Measurements from ENCODE around the gene ACAT1.

The ACAT1 gene

GRCh38 chr11:108170184-108170583 is 48.8 kb downstream of the ACAT1 start:
- H3K4me1 ChIP-seq, result no peaks in the 10 kb centered on the region
- H3K4me3 ChIP-seq, result no peak overlapping the region
- no peak for DNase-seq (ENCODE audit: low spot score in 2 of 2)
- H3K9me3 ChIP-seq, result no peaks in the 10 kb centered on the region
- in situ Hi-C loops (cut with MboI; ENCODE audit: low sequenced_read_pairs), result no loop called here
- peaks cover 54% of the 10 kb centered on the region for H3K36me3 ChIP-seq (replicated peaks)
- H3K27me3 ChIP-seq (ENCODE audit: low read depth), result no peaks in the 10 kb centered on the region

GRCh38 chr11:108177570-108177969 is 56.2 kb downstream of the ACAT1 start:
- Histone ChIP-seq H3K27me3 (ENCODE audit: low read depth) (no peaks in the 10 kb centered on the region), H3K4me1 (no peaks in the 10 kb centered on the region), H3K9me3 (no peaks in the 10 kb centered on the region), H3K4me3 (no peak overlapping the region), H3K36me3 (replicated peaks) (peaks cover 51% of the 10 kb centered on the region)
- no peak for DNase-seq (ENCODE audit: low spot score in 2 of 2)
- in situ Hi-C loops (cut with MboI; ENCODE audit: low sequenced_read_pairs), result no loop called here

- H3K27me3 ChIP-seq (ENCODE audit: low read depth), result no peaks in the 10 kb centered on the region
- no peaks in the 10 kb centered on the region for H3K9me3 ChIP-seq
- in situ Hi-C loops (cut with MboI; ENCODE audit: low sequenced_read_pairs), result no loop called here
- H3K4me1 ChIP-seq, result peaks cover 6% of the 10 kb centered on the region
- H3K36me3 ChIP-seq (replicated peaks), result peaks cover 48% of the 10 kb centered on the region
- no peak for DNase-seq (ENCODE audit: low spot score in 2 of 2)
- H3K4me3 ChIP-seq, result no peak overlapping the region
These were observed 72.4 kb downstream of the ACAT1 start for GRCh38 chr11:108193725-108194124.

- Histone ChIP-seq H3K9me3 (no peaks in the 10 kb centered on the region), H3K4me3 (no peak overlapping the region), H3K27me3 (ENCODE audit: low read depth) (no peaks in the 10 kb centered on the region), H3K4me1 (peaks cover 6% of the 10 kb centered on the region), H3K36me3 (replicated peaks) (peaks cover 31% of the 10 kb centered on the region)
- in situ Hi-C loops (cut with MboI; ENCODE audit: low sequenced_read_pairs), result no loop called here
- DNase-seq (ENCODE audit: low spot score in 2 of 2), result no peak
These were observed 75.5 kb downstream of the ACAT1 start for GRCh38 chr11:108196901-108197300.

Data from HAP-1 (cell line).